K562 (cell line): ENCODE results near the gene ACADVL.

ENCODE experiments used
- BCLAF1 ChIP-seq, 2 experiments: fragments of 450-650 bp in 1 of 2; IDR thresholded peaks; 2 replicates each; pipeline ENCODE4 v1.6.1; 2011 to 2017; ENCODE audit warnings: low read depth in 2 of 2, antibody characterized with exemption in 1 of 2, borderline replicate concordance in 1 of 2, low read length in 1 of 2, mild to moderate bottlenecking in 1 of 2, mixed read lengths in 1 of 2; ENCODE audit not compliant: control insufficient read depth in 1 of 2
- CBX3 ChIP-seq, 2 experiments: IDR thresholded peaks; 1 replicate in 1 of 2; 2 replicates in 1 of 2; pipeline ENCODE4 v1.6.1; 2012; ENCODE audit warnings: inconsistent platforms in 2 of 2, low read length in 2 of 2, borderline replicate concordance in 1 of 2, control low read depth in 1 of 2
- CC2D1A ChIP-seq: fragments of 450-650 bp; IDR thresholded peaks from 2 replicates; pipeline ENCODE4 v1.6.1; 2017; ENCODE audit warnings: mild to moderate bottlenecking
- NR2C1 ChIP-seq, 2 experiments: fragments of 450-650 bp; IDR thresholded peaks; 2 replicates each; pipeline ENCODE4 v1.6.1; 2017; ENCODE audit warnings: mild to moderate bottlenecking in 2 of 2, antibody characterized with exemption in 1 of 2, inconsistent platforms in 1 of 2, missing compliant biosample characterization in 1 of 2, missing genetic modification characterization in 1 of 2
- NRF1 ChIP-seq, 2 experiments: fragments of 450-650 bp; IDR thresholded peaks in 1 of 2; conservative IDR thresholded peaks in 1 of 2; 2 replicates each; pipeline ENCODE4 v1.6.1; 2014; ENCODE audit warnings: mild to moderate bottlenecking in 2 of 2
- POLR2AphosphoS5 ChIP-seq: IDR thresholded peaks from 2 replicates; pipeline ENCODE4 v1.6.1; 2011; ENCODE audit warnings: mild to moderate bottlenecking, low read depth, low read length, moderate library complexity; ENCODE audit not compliant: control insufficient read depth, insufficient read depth
- POLR2G ChIP-seq: fragments of 200-400 bp; formaldehyde crosslinking; IDR thresholded peaks from 2 replicates; pipeline ENCODE4 v1.6.1; 2017; ENCODE audit warnings: low read depth, mild to moderate bottlenecking, antibody characterized with exemption, low read length, moderate library complexity
- SMARCE1 ChIP-seq: fragments of 450-650 bp; IDR thresholded peaks from 2 replicates; pipeline ENCODE4 v1.7.1; 2016; ENCODE audit warnings: mild to moderate bottlenecking
- SMC3 ChIP-seq: conservative IDR thresholded peaks from 2 replicates; pipeline ENCODE4 v1.6.1; 2011; ENCODE audit warnings: low read depth, low read length, improper control_type of control experiment; ENCODE audit not compliant: insufficient read depth
- TBP ChIP-seq: optimal IDR thresholded peaks from 2 replicates; pipeline ENCODE3; 2011; ENCODE audit warnings: low read depth, low read length, improper control_type of control experiment
- ZNF57 ChIP-seq: fragments of 450-650 bp; formaldehyde crosslinking; IDR thresholded peaks from 2 replicates; pipeline ENCODE4 v1.4.0; 2020; ENCODE audit warnings: mild to moderate bottlenecking, moderate library complexity

DNA sequence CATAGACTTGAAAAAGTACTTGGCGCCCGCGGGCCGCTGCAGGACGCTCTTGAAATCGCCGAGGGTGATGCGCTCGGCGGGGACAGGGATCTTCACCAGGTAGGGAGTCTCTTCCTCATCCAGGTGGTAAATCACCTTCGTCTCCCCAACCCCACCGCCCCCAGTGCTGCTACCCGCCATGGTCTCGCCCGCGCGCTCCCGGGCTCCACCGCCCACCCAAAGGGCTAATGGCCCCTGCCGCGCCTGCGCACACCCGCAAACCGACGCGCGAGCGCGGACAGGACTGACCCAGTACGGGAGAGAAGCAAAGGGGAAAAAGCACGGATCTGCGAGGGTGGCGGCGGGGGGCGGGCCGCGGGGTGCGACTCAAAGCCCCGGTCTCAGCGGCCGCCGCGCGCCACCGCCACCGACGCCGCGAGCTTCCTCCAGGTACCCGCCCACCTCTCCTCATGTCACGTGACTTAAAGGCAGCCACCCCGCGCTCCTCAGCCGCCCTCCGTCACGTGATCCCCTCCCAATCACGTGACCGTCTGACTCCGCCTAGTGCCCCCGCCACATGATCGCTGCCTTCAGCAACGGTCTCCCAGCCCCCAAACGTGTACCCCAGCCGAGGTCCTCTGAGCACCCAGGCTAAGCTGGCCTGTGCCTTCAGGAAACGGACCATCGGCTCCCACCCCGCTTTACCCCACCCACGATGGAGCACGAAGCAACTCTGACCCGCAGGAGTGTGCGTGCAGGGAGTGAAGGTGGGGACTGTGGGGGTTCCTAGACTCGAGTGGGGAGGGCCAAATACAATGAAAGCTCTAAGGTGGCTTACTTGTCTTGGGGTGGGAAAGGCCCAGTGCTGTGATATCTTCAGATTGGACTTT is 14.6 kb downstream of the ACADVL start, which contains the start of gene DVL2:
- TF ChIP-seq TBP (peak; percentile 49), SMC3 (no peak), NRF1 (conservative IDR thresholded peaks at IDR 0.05 in 1 of 2, IDR thresholded peaks at IDR 0.05 in 1 of 2) (peak; percentile 89 to 90), CC2D1A (no peak), SMARCE1 (no peak), CBX3 (IDR thresholded peaks at IDR 0.05; ENCODE audit: borderline replicate concordance in 1 of 2, low read length in 2 of 2) (no peak), ZNF57 (CRISPR knock-in tag) (no peak), BCLAF1 (IDR thresholded peaks at IDR 0.05; ENCODE audit: borderline replicate concordance in 1 of 2, control insufficient read depth in 1 of 2, low read depth in 2 of 2, low read length in 1 of 2) (no peak), POLR2G (peak; percentile 93), POLR2AphosphoS5 (peak; percentile 76), NR2C1 (IDR thresholded peaks at IDR 0.05) (peak; percentile 75), NR2C1 (tag; IDR thresholded peaks at IDR 0.05) (peak; percentile 56)
